Mesenchymal stem cell (in vitro differentiated cells and primary cell): ENCODE measurements around the gene RAB11FIP2.

Experiments
- DNase-seq: peaks from one replicate; pipeline ENCODE4 v3.0.0-alpha.2; 2013
- H2AFZ ChIP-seq: one replicate; pipeline ENCODE4 v1.6.1; 2013; ENCODE audit warnings: low read depth, mild to moderate bottlenecking, control low read depth, inconsistent platforms, low read length, moderate library complexity
- H2AK5ac ChIP-seq: 2 replicates; pipeline ENCODE4 v1.6.1; 2013; ENCODE audit warnings: low read length, moderate library complexity, mild to moderate bottlenecking, inconsistent platforms; ENCODE audit not compliant: severe bottlenecking
- H2BK120ac ChIP-seq: one replicate; pipeline ENCODE4 v1.6.1; 2013; ENCODE audit warnings: low read depth, mild to moderate bottlenecking, inconsistent platforms, low read length, moderate library complexity
- H2BK12ac ChIP-seq, 2 experiments: one replicate each; pipeline ENCODE4 v1.6.1; 2013; ENCODE audit warnings: inconsistent platforms in 2 of 2, low read length in 2 of 2, mild to moderate bottlenecking in 2 of 2, moderate library complexity in 2 of 2, control low read depth in 1 of 2
- H2BK15ac ChIP-seq: one replicate; pipeline ENCODE4 v1.6.1; 2013; ENCODE audit warnings: mild to moderate bottlenecking, low read depth, inconsistent platforms; ENCODE audit not compliant: poor library complexity, severe bottlenecking
- H2BK5ac ChIP-seq: 2 replicates; pipeline ENCODE4 v1.6.1; 2013; ENCODE audit warnings: low read depth, mild to moderate bottlenecking, low read length, control low read depth, inconsistent platforms; ENCODE audit not compliant: poor library complexity, severe bottlenecking
- H3K14ac ChIP-seq, 2 experiments: one replicate each; pipeline ENCODE4 v1.6.1; 2013; ENCODE audit warnings: inconsistent platforms in 2 of 2, low read length in 2 of 2, control low read depth in 1 of 2, mild to moderate bottlenecking in 1 of 2, moderate library complexity in 1 of 2
- H3K18ac ChIP-seq, 2 experiments: one replicate each; pipeline ENCODE4 v1.6.1; 2013; ENCODE audit warnings: inconsistent platforms in 2 of 2, low read length in 2 of 2, control low read depth in 1 of 2, low read depth in 1 of 2, mild to moderate bottlenecking in 1 of 2
- H3K23ac ChIP-seq, 2 experiments: one replicate each; pipeline ENCODE4 v1.6.1; 2013; ENCODE audit warnings: inconsistent platforms in 2 of 2, low read length in 2 of 2, mild to moderate bottlenecking in 2 of 2, moderate library complexity in 2 of 2, control low read depth in 1 of 2
- H3K27ac ChIP-seq: 2 replicates; pipeline ENCODE4 v1.5.1; 2013; ENCODE audit warnings: mild to moderate bottlenecking, moderate library complexity, low read length, control low read depth, inconsistent platforms; ENCODE audit not compliant: poor library complexity, severe bottlenecking
- H3K27me3 ChIP-seq, 2 experiments: 2 replicates each; pipeline versions ENCODE4 v1.6.1 to v1.7.0; 2013; ENCODE audit warnings: low read length in 2 of 2, mild to moderate bottlenecking in 2 of 2, moderate library complexity in 2 of 2, control low read depth in 1 of 2, inconsistent platforms in 1 of 2; ENCODE audit not compliant: control insufficient read depth in 1 of 2, insufficient read depth in 1 of 2
- H3K36me3 ChIP-seq, 2 experiments: 2 replicates each; pipeline versions ENCODE4 v1.6.1 to v1.7.0; 2013; ENCODE audit warnings: low read length in 2 of 2, control low read depth in 1 of 2, inconsistent platforms in 1 of 2, low read depth in 1 of 2, mild to moderate bottlenecking in 1 of 2; ENCODE audit not compliant: insufficient read depth in 2 of 2, control insufficient read depth in 1 of 2
- H3K4ac ChIP-seq, 2 experiments: one replicate each; pipeline ENCODE4 v1.6.1; 2013; ENCODE audit warnings: inconsistent platforms in 2 of 2, low read length in 2 of 2, mild to moderate bottlenecking in 2 of 2, moderate library complexity in 2 of 2, control low read depth in 1 of 2, low read depth in 1 of 2
- H3K4me1 ChIP-seq: 2 replicates; pipeline ENCODE4 v1.6.1; 2013; ENCODE audit warnings: low read depth, low read length, control low read depth; ENCODE audit not compliant: control insufficient read depth, insufficient read depth
- H3K4me2 ChIP-seq: 2 replicates; pipeline ENCODE4 v1.6.1; 2013; ENCODE audit warnings: low read length, mild to moderate bottlenecking, inconsistent platforms; ENCODE audit not compliant: poor library complexity, severe bottlenecking
- H3K4me3 ChIP-seq, 2 experiments: 2 replicates each; pipeline versions ENCODE4 v1.5.1 to v1.7.0; 2013; ENCODE audit warnings: low read length in 2 of 2, mild to moderate bottlenecking in 2 of 2, control low read depth in 1 of 2, low read depth in 1 of 2; ENCODE audit not compliant: insufficient read depth in 1 of 2
- H3K79me1 ChIP-seq: replicated peaks from 2 replicates; pipeline ENCODE4 v1.6.1; 2013; ENCODE audit warnings: mild to moderate bottlenecking, control low read depth, low read length, inconsistent platforms; ENCODE audit not compliant: poor library complexity, severe bottlenecking
- H3K9ac ChIP-seq: 2 replicates; pipeline ENCODE4 v1.7.0; 2013; ENCODE audit warnings: mild to moderate bottlenecking, low read length, moderate library complexity
- H3K9me3 ChIP-seq: 2 replicates; pipeline ENCODE4 v1.7.0; 2013; ENCODE audit warnings: mild to moderate bottlenecking, low read length; ENCODE audit not compliant: control insufficient read depth
- H4K8ac ChIP-seq: one replicate; pipeline ENCODE4 v1.6.1; 2013; ENCODE audit warnings: inconsistent platforms, mild to moderate bottlenecking, low read length, moderate library complexity
- H4K91ac ChIP-seq: one replicate; pipeline ENCODE4 v1.6.1; 2013; ENCODE audit warnings: mild to moderate bottlenecking, low read length, inconsistent platforms
- WGBS: methylation state at CpG from one replicate; pipeline ENCODE4 v1.1.7; 2013; ENCODE audit warnings: mixed read lengths; 5-methylcytosine and 5-hydroxymethylcytosine counted together

Gene RAB11FIP2

DNA sequence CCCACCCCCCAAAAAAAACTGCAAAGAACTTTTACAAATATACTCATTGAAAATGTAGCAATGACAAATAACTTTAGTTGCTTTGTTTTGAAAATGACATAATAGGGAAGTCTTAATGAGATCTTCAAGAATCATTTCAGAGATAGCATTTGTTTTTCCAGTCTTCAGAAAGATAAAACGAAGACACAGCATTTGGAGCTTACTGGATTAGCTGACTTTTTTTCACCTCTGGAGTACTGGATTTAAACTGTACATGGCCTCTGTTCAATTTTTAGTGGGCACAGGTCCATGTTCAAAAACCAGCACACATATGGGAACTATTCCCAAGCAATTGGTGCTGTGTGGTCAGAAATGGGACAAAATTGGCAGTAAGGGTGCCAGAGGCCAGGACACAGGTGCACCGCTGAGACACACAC, 3.9 kb downstream of the RAB11FIP2 start:
- no peak overlapping the region for H3K14ac ChIP-seq

DNA sequence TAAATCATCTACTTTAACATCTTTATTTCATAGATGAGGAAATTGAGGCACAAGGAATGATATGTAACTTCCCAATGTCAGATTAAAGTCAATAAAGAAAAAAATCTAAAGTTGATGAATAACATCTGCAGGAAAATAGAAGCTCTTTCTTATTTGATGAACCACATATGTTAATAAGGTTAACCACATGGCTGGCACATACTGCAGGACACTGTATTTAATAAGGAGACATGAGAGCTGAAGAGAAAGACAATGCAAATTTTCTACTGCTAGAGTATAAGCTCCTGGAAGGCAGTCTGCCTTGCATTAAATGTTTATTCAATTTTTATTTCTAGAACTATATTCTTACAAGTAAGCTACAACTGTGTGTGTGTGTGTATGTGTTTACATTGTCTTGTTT, 4.4 kb downstream of the RAB11FIP2 start:
- Histone ChIP-seq H2BK15ac (no peak overlapping the region), H3K4me3 (no peak overlapping the region), H3K9me3 (no peaks in the 10 kb centered on the region), H3K14ac (no peak overlapping the region), H3K36me3 (peaks cover 0 to 17% of the 10 kb centered on the region in 2 experiments), H3K4ac (no peak overlapping the region), H3K4me1 (peaks cover 4% of the 10 kb centered on the region), H2AK5ac (no peak overlapping the region), H4K8ac (no peak overlapping the region), H2BK12ac (no peak overlapping the region), H3K79me1 (peaks cover 7% of the 10 kb centered on the region), H4K91ac (no peak overlapping the region), H2AFZ (no peak overlapping the region), H2BK120ac (no peak overlapping the region), H2BK5ac (no peak overlapping the region), H3K4me2 (no peak overlapping the region), H3K27ac (no peak overlapping the region), H3K18ac (no peak overlapping the region), H3K27me3 (no peaks in the 10 kb centered on the region), H3K9ac (no peak overlapping the region), H3K23ac (no peak overlapping the region)
- no peak for DNase-seq

More for the DNA sequence above, 3.9 kb downstream of the RAB11FIP2 start:
- no peaks in the 10 kb centered on the region for H3K9me3 ChIP-seq
- 100% methylated on average over 2 of the region's 2 CpGs for WGBS
- no peak overlapping the region for H3K4ac ChIP-seq
- no peaks in the 10 kb centered on the region for H3K27me3 ChIP-seq
- H3K18ac ChIP-seq, result no peak overlapping the region
- H3K79me1 ChIP-seq, result peaks cover 7% of the 10 kb centered on the region
- H3K27ac ChIP-seq, result no peak overlapping the region
- H2BK12ac ChIP-seq, result no peak overlapping the region
- H2AFZ ChIP-seq, result no peak overlapping the region
- H3K4me1 ChIP-seq, result peaks cover 5% of the 10 kb centered on the region
- H2BK120ac ChIP-seq, result no peak overlapping the region
- H2BK5ac ChIP-seq, result no peak overlapping the region
- DNase-seq, result no peak
- H3K36me3 ChIP-seq, result peaks cover 0 to 13% of the 10 kb centered on the region in 2 experiments
- H3K4me2 ChIP-seq, result peak overlapping the region; percentile 10
- H3K9ac ChIP-seq, result no peak overlapping the region
- H2AK5ac ChIP-seq, result peak overlapping the region; percentile 61
- H3K4me3 ChIP-seq, result no peak overlapping the region
- H4K91ac ChIP-seq, result no peak overlapping the region
- H2BK15ac ChIP-seq, result no peak overlapping the region
- H4K8ac ChIP-seq, result no peak overlapping the region
- no peak overlapping the region for H3K23ac ChIP-seq

DNA sequence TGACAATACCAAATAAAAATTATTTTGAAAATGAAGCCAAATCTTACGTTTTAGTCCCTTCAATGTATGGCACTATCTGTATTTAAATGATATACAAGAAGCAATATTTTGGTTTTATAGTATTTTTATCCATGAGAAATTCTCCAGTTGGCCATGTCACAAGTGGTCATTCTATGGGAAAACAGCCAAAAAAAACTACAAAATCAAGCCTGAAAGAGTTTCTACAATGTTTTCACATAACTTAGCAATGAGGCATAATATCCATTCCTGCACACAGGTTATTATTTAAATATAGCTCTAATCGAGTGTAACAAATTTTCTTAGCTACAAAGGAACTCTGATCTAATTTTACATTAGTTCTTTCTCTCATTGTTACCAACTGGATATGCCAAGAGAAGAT, 5.4 kb downstream of the RAB11FIP2 start:
- no peak overlapping the region for H3K9ac ChIP-seq
- no peak overlapping the region for H3K4me2 ChIP-seq
- H3K4ac ChIP-seq, result no peak overlapping the region

DNA sequence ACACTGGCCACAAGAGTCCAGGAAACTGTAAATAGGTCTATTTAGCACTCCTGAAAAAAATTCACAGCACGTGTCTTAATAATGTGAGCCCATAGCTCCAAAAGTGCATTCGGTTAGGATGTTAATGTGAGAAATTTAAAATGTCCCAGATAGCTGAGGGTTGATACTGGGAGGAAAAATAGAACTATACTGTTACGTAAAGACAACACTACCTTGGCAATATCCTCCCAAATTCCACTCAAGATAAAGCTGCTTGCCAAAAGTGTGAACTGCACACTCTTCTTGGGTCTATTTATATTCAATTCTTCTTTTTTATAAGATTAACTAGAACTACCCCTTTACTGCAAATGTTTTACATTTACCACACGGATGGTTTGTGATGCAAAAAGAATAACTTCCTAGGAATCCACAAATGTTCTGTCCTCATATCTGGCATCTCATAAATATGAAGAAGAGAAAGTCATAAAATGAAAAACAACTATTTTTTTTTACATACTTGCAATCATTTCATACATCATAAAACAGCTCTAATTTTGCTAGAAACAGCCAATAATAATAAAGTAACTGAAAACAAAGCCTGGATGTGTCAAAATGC, 10.4 kb downstream of the RAB11FIP2 start:
- H3K4me2 ChIP-seq, result no peak overlapping the region
- H3K27ac ChIP-seq, result no peak overlapping the region
- no peak overlapping the region for H3K23ac ChIP-seq
- H2AK5ac ChIP-seq, result no peak overlapping the region
- H3K14ac ChIP-seq, result no peak overlapping the region
- H3K9ac ChIP-seq, result no peak overlapping the region
- no peak overlapping the region for H3K4ac ChIP-seq
- no peak overlapping the region for H3K4me3 ChIP-seq
- no peak overlapping the region for H2BK12ac ChIP-seq
- H3K4me1 ChIP-seq, result no peaks in the 10 kb centered on the region
- H3K36me3 ChIP-seq, result peaks cover 3 to 46% of the 10 kb centered on the region in 2 experiments
- no peak overlapping the region for H2BK5ac ChIP-seq
- 100% methylated on average over 1 of the region's 4 CpGs for WGBS
- no peak overlapping the region for H4K91ac ChIP-seq
- H2BK15ac ChIP-seq, result no peak overlapping the region
- no peak overlapping the region for H4K8ac ChIP-seq
- H3K79me1 ChIP-seq, result peaks cover 13% of the 10 kb centered on the region
- H3K9me3 ChIP-seq, result no peaks in the 10 kb centered on the region
- H3K18ac ChIP-seq, result no peak overlapping the region
- no peak overlapping the region for H2AFZ ChIP-seq
- no peak overlapping the region for H2BK120ac ChIP-seq
- DNase-seq, result no peak
- no peaks in the 10 kb centered on the region for H3K27me3 ChIP-seq

More for the DNA sequence above, 5.4 kb downstream of the RAB11FIP2 start:
- Histone ChIP-seq H4K91ac (no peak overlapping the region), H2AFZ (no peak overlapping the region), H3K79me1 (peaks cover 7% of the 10 kb centered on the region), H3K23ac (no peak overlapping the region), H3K36me3 (peaks cover 0 to 19% of the 10 kb centered on the region in 2 experiments), H3K14ac (no peak overlapping the region), H3K27ac (no peak overlapping the region), H3K18ac (no peak overlapping the region), H4K8ac (no peak overlapping the region), H3K27me3 (no peaks in the 10 kb centered on the region), H2BK5ac (no peak overlapping the region), H2BK15ac (no peak overlapping the region), H2BK12ac (no peak overlapping the region), H2AK5ac (no peak overlapping the region), H3K9me3 (no peaks in the 10 kb centered on the region), H3K4me1 (peaks cover 2% of the 10 kb centered on the region), H2BK120ac (no peak overlapping the region), H3K4me3 (no peak overlapping the region)
- 83% methylated on average over 1 of the region's 2 CpGs for WGBS
- no peak for DNase-seq
